ENCODE measurements around the gene CERS1. TPM values are rescaled to one million over a fixed set of nuclear protein-coding genes. Genes with fewer than 3 reads are reported as not detected.

The CERS1 gene
- total RNA-seq, 1 experiment from 2014 or later = 4.4 TPM

DNA sequence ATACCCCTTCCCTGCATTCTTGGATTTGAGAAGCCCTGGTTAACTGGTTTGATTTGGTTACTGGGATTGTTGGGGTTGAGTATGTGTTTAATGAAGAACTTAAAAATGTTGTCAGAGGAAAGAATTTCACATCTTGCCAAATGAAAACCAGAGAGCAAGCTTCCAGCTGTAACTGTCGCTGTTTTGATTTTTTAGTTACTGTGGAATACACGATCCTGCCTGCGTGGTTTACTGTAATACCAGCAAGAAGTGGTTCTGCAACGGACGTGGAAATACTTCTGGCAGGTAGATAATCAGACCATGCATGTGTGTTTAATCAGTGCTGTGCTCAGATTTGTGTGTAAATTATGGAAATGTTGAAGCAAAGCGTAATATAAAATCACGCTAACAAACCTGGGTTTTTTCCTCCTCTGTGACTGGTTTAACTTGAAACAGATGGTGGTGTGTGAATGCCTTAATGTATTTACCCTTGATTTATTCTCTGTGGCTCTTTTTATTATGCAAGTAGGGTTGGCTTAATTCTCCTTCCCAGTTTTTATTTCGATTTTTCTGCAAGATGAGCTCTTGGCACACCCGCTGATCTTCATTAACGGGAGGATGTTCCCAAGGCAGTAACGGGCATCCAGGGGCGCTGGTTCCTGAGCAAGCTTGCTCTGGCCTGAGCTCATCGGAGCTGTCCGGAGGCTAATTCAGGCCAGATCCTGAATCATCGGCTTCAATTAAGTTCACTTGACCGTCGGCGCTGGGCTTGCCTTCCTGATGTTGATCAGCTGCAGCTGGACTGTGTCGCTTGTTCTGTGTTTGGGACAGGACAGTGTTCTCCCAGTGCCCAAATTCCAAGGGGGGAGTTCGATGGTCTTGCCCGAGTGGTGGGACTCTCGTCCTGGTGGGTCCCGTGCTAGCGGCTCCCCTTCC is 48.2 kb downstream of the CERS1 start:
- no TSS peak for BruUV-seq (replicated peaks)
- CTCF ChIA-PET = interaction anchor here (0.6 to 1.2 kb wide), 8 partner anchors 12 to 397 kb away, joined by 3 to 4 read pairs (median 3); partner anchors contain the start of genes UBA52 and UPF1
- Mint-ChIP-seq H3K9me3 (ENCODE audit: low read depth, unreplicated experiment) (no peaks in the 10 kb centered on the region), H3K27ac (ENCODE audit: unreplicated experiment) (no peak overlapping the region), H3K4me1 (ENCODE audit: low read depth, unreplicated experiment) (no peaks in the 10 kb centered on the region), H3K36me3 (ENCODE audit: insufficient read depth, unreplicated experiment) (peaks cover 31% of the 10 kb centered on the region), H3K4me3 (ENCODE audit: low read depth, unreplicated experiment) (no peak overlapping the region), H3K27me3 (ENCODE audit: unreplicated experiment) (no peaks in the 10 kb centered on the region)
- intact Hi-C loops (cut with micrococcal nuclease; ENCODE audit: unreplicated experiment) = no loop called here
- TF ChIP-seq, protein P1, sequence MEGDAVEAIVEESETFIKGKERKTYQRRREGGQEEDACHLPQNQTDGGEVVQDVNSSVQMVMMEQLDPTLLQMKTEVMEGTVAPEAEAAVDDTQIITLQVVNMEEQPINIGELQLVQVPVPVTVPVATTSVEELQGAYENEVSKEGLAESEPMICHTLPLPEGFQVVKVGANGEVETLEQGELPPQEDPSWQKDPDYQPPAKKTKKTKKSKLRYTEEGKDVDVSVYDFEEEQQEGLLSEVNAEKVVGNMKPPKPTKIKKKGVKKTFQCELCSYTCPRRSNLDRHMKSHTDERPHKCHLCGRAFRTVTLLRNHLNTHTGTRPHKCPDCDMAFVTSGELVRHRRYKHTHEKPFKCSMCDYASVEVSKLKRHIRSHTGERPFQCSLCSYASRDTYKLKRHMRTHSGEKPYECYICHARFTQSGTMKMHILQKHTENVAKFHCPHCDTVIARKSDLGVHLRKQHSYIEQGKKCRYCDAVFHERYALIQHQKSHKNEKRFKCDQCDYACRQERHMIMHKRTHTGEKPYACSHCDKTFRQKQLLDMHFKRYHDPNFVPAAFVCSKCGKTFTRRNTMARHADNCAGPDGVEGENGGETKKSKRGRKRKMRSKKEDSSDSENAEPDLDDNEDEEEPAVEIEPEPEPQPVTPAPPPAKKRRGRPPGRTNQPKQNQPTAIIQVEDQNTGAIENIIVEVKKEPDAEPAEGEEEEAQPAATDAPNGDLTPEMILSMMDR (IDR thresholded peaks at IDR 0.05; ENCODE audit: unreplicated experiment) = no peak
- DNase-seq = no peak

DNA sequence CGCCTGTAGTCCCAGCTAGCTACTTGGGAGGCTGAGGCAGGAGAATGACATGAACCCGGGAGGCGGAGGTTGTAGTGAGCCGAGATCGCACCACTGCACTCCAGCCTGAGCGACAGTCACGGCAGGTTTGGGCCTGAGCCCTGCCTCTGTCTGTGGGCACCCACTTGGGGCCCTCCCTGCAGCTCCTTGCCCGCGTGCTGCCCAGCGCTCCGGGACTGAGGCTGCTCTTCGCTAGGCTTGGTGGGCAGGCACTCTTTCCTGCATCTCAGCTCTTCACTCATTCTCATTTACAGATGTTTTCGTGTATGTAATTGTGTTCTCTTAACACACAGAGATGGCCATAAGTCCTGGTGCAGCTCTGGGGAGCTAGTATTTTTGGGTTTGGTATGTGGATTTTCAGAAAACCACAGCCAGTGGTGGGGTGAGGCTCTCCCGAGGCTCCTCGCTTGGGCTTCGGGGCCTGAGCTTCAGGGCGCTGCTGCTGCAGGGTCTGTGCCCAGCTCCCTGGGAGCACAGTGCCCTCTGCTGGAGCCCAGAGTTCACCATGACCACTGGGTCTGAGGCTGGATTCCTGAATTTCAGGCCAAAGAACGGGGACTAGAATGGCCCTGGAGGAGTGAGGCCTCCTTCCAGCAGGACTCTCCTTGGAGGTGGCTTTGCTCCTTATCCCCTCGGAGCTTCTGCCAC is 49.0 kb downstream of the CERS1 start:
- Mint-ChIP-seq H3K9me3 (ENCODE audit: low read depth, unreplicated experiment) (no peaks in the 10 kb centered on the region), H3K36me3 (ENCODE audit: insufficient read depth, unreplicated experiment) (peaks cover 28% of the 10 kb centered on the region), H3K4me1 (ENCODE audit: low read depth, unreplicated experiment) (peaks cover 6% of the 10 kb centered on the region), H3K27ac (ENCODE audit: unreplicated experiment) (no peak overlapping the region), H3K27me3 (ENCODE audit: unreplicated experiment) (no peaks in the 10 kb centered on the region), H3K4me3 (ENCODE audit: low read depth, unreplicated experiment) (no peak overlapping the region)
- DNase-seq = peak; percentile 65
- TF ChIP-seq, protein P1 (IDR thresholded peaks at IDR 0.05; ENCODE audit: unreplicated experiment) = peak; percentile 53
- intact Hi-C loops (cut with micrococcal nuclease; ENCODE audit: unreplicated experiment) = no loop called here
- CTCF ChIA-PET = interaction anchor here (0.6 to 1.2 kb wide), 12 partner anchors 12 to 396 kb away, joined by 3 to 5 read pairs (median 3); partner anchors contain the start of genes COPE, DDX49, UBA52 and UPF1
- no TSS peak for BruUV-seq (replicated peaks)

DNA sequence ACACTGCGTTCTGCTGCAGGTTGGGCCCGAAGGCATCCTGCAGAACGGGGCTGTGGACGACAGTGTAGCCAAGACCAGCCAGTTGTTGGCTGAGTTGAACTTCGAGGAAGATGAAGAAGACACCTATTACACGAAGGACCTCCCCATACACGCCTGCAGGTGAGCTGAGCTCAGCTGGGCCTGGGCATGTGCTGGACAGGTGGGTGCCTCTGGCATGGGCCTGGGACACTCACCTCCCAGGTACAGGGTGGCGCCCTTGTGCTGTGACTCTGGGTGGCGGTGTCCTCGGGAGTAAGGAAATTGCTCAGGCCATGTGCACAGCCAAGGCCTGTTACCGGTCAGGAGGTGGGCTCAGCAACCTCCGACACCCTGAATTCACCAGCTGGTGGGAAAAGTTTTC is 50.0 kb downstream of the CERS1 start:
- Mint-ChIP-seq H3K4me1 (ENCODE audit: low read depth, unreplicated experiment) (peaks cover 16% of the 10 kb centered on the region), H3K27ac (ENCODE audit: unreplicated experiment) (no peak overlapping the region), H3K9me3 (ENCODE audit: low read depth, unreplicated experiment) (no peaks in the 10 kb centered on the region), H3K27me3 (ENCODE audit: unreplicated experiment) (no peaks in the 10 kb centered on the region), H3K36me3 (ENCODE audit: insufficient read depth, unreplicated experiment) (peaks cover 25% of the 10 kb centered on the region), H3K4me3 (ENCODE audit: low read depth, unreplicated experiment) (no peak overlapping the region)
- CTCF ChIA-PET = interaction anchor here (1.0 kb wide), 1 partner anchor 45 kb away, joined by 5 read pairs; no protein-coding TSS in a partner anchor
- intact Hi-C loops (cut with micrococcal nuclease; ENCODE audit: unreplicated experiment) = no loop called here
- TF ChIP-seq, protein P1 (IDR thresholded peaks at IDR 0.05; ENCODE audit: unreplicated experiment) = no peak
- no peak for DNase-seq
- BruUV-seq (replicated peaks) = no TSS peak

DNA sequence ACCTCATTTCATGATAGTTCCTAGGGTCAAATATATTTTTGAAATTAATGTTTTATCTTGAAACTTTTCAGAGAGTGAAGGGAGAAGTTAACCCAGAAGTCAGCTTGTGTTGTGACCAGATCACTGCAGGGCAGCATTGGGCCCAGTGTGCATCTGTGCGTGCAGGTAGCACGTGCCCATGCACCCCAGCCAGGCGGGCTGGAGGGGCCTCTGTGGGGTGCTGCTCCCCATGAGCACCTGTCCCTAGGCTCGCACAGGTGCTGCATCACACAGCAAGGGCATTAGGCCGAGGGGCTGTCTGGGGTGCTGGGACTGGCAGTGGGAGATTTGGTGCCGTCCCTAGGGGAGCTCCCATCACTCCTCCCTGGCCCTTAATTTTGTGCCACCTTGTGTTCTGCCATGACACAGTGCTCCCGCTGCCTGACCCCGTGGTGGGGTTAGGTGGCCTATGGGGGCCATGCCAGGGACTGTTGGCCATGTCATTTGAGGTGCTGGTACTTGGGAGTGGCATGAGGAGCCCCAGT is 51.1 kb downstream of the CERS1 start:
- H3K36me3 Mint-ChIP-seq (ENCODE audit: insufficient read depth, unreplicated experiment) = peaks cover 18% of the 10 kb centered on the region
- DNase-seq = no peak
- no peak overlapping the region for H3K27ac Mint-ChIP-seq (ENCODE audit: unreplicated experiment)
- intact Hi-C loops (cut with micrococcal nuclease; ENCODE audit: unreplicated experiment) = no loop called here
- H3K4me3 Mint-ChIP-seq (ENCODE audit: low read depth, unreplicated experiment) = no peak overlapping the region
- no TSS peak for BruUV-seq (replicated peaks)
- no peaks in the 10 kb centered on the region for H3K27me3 Mint-ChIP-seq (ENCODE audit: unreplicated experiment)
- H3K9me3 Mint-ChIP-seq (ENCODE audit: low read depth, unreplicated experiment) = no peaks in the 10 kb centered on the region
- peaks cover 20% of the 10 kb centered on the region for H3K4me1 Mint-ChIP-seq (ENCODE audit: low read depth, unreplicated experiment)
- CTCF ChIA-PET = no interaction called here
- TF ChIP-seq, protein P1 (IDR thresholded peaks at IDR 0.05; ENCODE audit: unreplicated experiment) = no peak
